Loucy (cell line): Measurements from ENCODE around the gene GOLIM4.

Experiments
- EZH2phosphoT487 ChIP-seq: fragments of 200-600 bp; IDR thresholded peaks from 2 replicates; pipeline ENCODE4 v1.6.1; 2018; ENCODE audit warnings: antibody characterized with exemption, mild to moderate bottlenecking, moderate library complexity, borderline replicate concordance
- TF ChIP-seq, protein P1 (sequence below): fragments of 200-600 bp; sonication (generic); conservative IDR thresholded peaks from 2 replicates; pipeline ENCODE4 v1.5.1; 2014; ENCODE audit warnings: mild to moderate bottlenecking, antibody characterized with exemption, low read length

DNA sequence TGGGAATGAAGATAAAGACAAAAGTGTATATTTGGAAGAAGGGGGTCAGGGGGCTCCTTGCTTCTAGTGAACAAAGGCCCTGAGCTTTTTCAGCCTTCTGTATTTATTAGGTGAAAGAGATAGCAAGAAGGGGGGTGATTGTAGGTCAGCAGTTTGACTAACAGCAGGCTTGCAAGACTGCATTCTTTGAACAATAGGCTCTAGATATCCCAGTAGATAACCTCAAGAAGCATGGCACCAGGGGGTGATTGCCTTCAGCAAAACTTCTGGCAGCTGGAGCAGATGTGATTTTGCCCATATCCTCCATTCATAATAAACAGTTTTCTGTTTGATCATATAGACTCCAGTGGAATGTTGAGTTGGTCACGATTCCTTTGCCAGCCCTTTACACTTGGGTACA, 31.7 kb upstream of the GOLIM4 start:
- TF ChIP-seq, protein P1, sequence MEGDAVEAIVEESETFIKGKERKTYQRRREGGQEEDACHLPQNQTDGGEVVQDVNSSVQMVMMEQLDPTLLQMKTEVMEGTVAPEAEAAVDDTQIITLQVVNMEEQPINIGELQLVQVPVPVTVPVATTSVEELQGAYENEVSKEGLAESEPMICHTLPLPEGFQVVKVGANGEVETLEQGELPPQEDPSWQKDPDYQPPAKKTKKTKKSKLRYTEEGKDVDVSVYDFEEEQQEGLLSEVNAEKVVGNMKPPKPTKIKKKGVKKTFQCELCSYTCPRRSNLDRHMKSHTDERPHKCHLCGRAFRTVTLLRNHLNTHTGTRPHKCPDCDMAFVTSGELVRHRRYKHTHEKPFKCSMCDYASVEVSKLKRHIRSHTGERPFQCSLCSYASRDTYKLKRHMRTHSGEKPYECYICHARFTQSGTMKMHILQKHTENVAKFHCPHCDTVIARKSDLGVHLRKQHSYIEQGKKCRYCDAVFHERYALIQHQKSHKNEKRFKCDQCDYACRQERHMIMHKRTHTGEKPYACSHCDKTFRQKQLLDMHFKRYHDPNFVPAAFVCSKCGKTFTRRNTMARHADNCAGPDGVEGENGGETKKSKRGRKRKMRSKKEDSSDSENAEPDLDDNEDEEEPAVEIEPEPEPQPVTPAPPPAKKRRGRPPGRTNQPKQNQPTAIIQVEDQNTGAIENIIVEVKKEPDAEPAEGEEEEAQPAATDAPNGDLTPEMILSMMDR: no peak
- TF ChIP-seq EZH2phosphoT487: no peak
